Placental pericyte (primary cell): ENCODE data around the gene ROR1. TPM values are rescaled to one million over a fixed set of nuclear protein-coding genes. Genes with fewer than 3 reads are reported as not detected.

Experiments used
- small RNA-seq: library from RNA; depleted of rRNA; stranded (forward); fragments of <200 nt; gene quantifications from one replicate; pipeline ENCODE3, GENCODE V24; 2012; ENCODE audit warnings: low replicate concordance
- total RNA-seq: library from RNA; depleted of rRNA; stranded (reverse); fragments of >200 nt; gene quantifications from 2 replicates; pipeline ENCODE4 v1.2.3, GENCODE V29; 2012

Gene ROR1
- total RNA-seq: 13.6 and 17.9 TPM in 2 replicates

DNA sequence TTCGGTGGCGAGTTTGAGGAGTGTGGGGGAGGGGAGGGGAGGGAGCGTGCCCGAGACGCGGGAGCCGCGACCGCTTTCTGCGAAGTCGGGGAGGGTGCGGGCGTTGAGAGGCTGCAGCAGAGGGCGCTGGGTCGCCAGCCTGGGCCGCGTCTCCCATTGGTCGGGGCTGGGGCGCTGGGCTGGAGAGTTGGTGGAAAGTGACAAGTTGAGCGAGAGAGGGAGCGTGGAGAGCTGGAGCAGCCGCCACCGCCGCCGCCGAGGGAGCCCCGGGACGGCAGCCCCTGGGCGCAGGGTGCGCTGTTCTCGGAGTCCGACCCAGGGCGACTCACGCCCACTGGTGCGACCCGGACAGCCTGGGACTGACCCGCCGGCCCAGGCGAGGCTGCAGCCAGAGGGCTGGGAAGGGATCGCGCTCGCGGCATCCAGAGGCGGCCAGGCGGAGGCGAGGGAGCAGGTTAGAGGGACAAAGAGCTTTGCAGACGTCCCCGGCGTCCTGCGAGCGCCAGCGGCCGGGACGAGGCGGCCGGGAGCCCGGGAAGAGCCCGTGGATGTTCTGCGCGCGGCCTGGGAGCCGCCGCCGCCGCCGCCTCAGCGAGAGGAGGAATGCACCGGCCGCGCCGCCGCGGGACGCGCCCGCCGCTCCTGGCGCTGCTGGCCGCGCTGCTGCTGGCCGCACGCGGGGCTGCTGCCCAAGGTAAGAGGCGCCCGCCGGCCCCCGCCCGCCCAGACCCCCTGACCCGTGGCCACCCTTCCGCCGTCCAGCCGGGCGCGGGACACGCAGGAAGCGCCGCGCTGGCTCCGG, at the start of gene ROR1:
TSS of gene ROR1 (plus strand) at position 203 of the 802 bp plus-strand sequence.

GRCh38 chr1:64203420-64203819, 429.6 kb downstream of the ROR1 start, which contains the start of gene UBE2U:
UBE2U (plus strand) TSS chr1:64203623; CDS start chr1:64204051, 428 bp downstream.

Small RNAs within 50 kb of the gene (small RNA-seq; reads per million reads assigned to genes)
- gene RF00019 (not detected), gene RNU6-809P (not detected)

Other genes with a start within 250 kb of the ROR1 start
- 47.5 and 75.3 TPM in 2 replicates for gene PGM1, start 180.6 kb upstream of the ROR1 start, total RNA-seq